Nephron (organoid): ENCODE results near the gene PBX1.
"Not testable (repeated sequence)": the region's sequence is repeated elsewhere in the genome, so short reads cannot be mapped to it uniquely, and the experiment has no call there.

Experiments used
- H3K27ac Mint-ChIP-seq, 3 experiments: 2 replicates each; pipeline ENCODE4 v1.8.0; 2020; ENCODE audit warnings: mixed read lengths in 3 of 3, mild to moderate bottlenecking in 2 of 3, moderate library complexity in 1 of 3
- H3K27me3 Mint-ChIP-seq: 2 replicates; pipeline ENCODE4 v1.8.0; 2021; ENCODE audit warnings: low read depth, mild to moderate bottlenecking, moderate library complexity, mixed read lengths
- H3K36me3 Mint-ChIP-seq: 2 replicates; pipeline ENCODE4 v1.8.0; 2020; ENCODE audit warnings: low read depth, mixed read lengths
- H3K4me1 Mint-ChIP-seq: 2 replicates; pipeline ENCODE4 v1.8.0; 2020; ENCODE audit warnings: mixed read lengths
- H3K4me3 Mint-ChIP-seq, 3 experiments: 2 replicates each; pipeline ENCODE4 v1.8.0; 2020; ENCODE audit warnings: mild to moderate bottlenecking in 3 of 3, mixed read lengths in 3 of 3, moderate library complexity in 2 of 3
- H3K9me3 Mint-ChIP-seq: 2 replicates; pipeline ENCODE4 v1.8.0; 2020; ENCODE audit warnings: mixed read lengths
- TF ChIP-seq, protein P1 (sequence below), 3 experiments: fragments of 200-600 bp; sonication (generic); IDR thresholded peaks; one replicate each; pipeline ENCODE4 v1.5.0; 2021; ENCODE audit warnings: antibody characterized with exemption in 3 of 3; ENCODE audit not compliant: unreplicated experiment in 3 of 3

PBX1 gene

DNA sequence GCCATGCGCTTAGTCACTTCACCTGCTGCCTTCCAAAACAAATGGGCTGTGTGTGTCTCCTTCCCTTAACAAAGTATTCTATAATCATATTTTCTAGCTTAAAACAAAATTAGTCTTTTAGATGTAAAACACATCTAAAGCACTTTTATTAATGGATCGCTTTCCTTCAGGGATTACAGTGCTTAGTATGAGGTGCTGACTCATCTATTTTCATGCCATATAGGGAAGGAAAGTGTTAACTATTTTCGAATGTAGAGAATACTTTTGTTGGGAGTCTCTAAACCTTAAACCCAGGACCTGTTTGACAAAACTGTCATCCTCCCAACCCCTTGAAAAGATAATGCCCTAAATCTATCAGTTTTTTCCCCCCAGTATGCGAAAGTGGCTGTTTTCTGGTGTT lies 90.2 kb downstream of the PBX1 start:
- Mint-ChIP-seq H3K9me3 (no peaks in the 10 kb centered on the region), H3K4me1 (peaks cover 73% of the 10 kb centered on the region), H3K27me3 (no peaks in the 10 kb centered on the region), H3K27ac (peak overlapping the region; percentile 75 to 88 (median 86)), H3K36me3 (peaks cover 43% of the 10 kb centered on the region), H3K4me3 (peak overlapping the region in 1 of 3 experiments; percentile 4)
- TF ChIP-seq, protein P1, sequence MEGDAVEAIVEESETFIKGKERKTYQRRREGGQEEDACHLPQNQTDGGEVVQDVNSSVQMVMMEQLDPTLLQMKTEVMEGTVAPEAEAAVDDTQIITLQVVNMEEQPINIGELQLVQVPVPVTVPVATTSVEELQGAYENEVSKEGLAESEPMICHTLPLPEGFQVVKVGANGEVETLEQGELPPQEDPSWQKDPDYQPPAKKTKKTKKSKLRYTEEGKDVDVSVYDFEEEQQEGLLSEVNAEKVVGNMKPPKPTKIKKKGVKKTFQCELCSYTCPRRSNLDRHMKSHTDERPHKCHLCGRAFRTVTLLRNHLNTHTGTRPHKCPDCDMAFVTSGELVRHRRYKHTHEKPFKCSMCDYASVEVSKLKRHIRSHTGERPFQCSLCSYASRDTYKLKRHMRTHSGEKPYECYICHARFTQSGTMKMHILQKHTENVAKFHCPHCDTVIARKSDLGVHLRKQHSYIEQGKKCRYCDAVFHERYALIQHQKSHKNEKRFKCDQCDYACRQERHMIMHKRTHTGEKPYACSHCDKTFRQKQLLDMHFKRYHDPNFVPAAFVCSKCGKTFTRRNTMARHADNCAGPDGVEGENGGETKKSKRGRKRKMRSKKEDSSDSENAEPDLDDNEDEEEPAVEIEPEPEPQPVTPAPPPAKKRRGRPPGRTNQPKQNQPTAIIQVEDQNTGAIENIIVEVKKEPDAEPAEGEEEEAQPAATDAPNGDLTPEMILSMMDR (IDR thresholded peaks at IDR 0.05; ENCODE audit: unreplicated experiment in 3 of 3), result no peak

DNA sequence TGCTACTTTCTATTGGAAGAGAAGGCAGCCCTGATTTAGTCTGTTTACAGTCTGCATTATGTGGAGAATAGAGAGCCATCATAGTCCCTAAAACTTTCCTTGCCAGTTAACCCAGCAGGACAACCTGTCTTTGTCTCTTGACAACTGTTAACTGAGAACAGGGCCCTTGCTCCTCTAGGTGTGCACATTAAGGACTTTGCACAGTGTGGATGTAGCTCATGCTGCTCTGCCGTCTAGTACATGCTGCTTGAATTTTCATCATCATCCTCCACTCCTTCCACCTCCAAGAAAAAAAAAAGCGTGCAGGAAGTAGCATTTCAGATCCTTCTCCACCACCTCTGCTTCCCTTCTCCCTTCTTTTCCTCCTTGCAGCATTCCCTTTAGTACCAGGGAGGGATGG lies 91.5 kb downstream of the PBX1 start:
- Mint-ChIP-seq H3K9me3 (no peaks in the 10 kb centered on the region), H3K4me1 (peaks cover 61% of the 10 kb centered on the region)

DNA sequence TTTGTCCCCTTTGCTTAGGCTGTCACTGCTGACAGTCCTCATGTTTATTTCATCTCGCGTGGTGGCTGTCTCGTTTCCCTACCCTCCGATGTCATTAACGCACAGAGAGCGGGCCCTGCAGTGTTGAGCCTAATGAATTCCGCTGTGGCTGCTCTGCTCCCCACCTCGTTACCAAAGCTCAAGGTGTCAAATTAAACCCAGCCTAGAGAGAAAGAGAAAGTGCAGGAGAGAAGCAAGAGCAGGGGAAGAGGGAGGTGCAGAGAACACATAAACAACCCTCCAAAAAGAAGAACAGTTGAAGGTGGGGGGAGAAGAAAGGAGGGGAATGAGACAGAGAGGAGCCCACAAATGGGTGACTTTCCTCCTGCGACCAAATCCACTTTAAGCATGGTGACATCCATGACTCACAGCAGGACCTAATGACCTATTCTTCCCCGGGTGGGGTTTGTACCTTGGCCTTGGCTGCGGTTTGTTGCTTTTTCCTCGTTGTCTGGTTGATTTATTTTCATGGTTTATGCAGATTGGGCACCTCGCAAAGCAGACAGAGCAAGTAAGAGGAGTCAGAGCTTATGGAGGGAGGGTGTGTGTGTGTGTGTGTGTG lies 92.5 kb downstream of the PBX1 start:
- Mint-ChIP-seq H3K36me3 (peaks cover 26% of the 10 kb centered on the region), H3K9me3 (no peaks in the 10 kb centered on the region), H3K4me1 (peaks cover 59% of the 10 kb centered on the region), H3K27me3 (no peaks in the 10 kb centered on the region), H3K27ac (peak overlapping the region; percentile 75 to 93 (median 83)), H3K4me3 (peak overlapping the region in 1 of 3 experiments; percentile 36)
- TF ChIP-seq, protein P1 (IDR thresholded peaks at IDR 0.05; ENCODE audit: unreplicated experiment in 3 of 3), result no peak

More for the DNA sequence above, 91.5 kb downstream of the PBX1 start:
- TF ChIP-seq, protein P1 (IDR thresholded peaks at IDR 0.05; ENCODE audit: unreplicated experiment in 3 of 3), result no peak
- H3K36me3 Mint-ChIP-seq, result peaks cover 35% of the 10 kb centered on the region
- H3K27ac Mint-ChIP-seq, result peak overlapping the region; percentile 75 to 86 (median 84)
- no peaks in the 10 kb centered on the region for H3K27me3 Mint-ChIP-seq
- H3K4me3 Mint-ChIP-seq, result no peak overlapping the region

DNA sequence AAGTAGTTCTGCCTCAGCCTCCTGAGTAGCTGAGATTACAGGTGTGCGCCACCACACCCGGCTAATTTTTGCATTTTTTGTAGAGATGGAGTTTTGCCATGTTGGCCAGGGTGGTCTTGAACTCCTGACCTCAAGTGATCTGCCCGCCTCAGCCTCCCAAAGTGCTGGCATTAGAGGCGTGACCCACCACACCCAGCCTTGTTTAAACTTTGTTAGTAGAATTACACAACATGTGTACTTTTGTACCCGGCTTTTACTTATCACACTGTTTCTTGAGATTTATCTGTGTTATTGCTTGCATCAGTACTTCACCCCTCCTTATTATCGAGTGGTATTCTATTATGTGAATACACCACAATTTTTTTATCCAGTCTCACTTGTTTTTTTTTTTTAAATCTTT lies 94.0 kb downstream of the PBX1 start:
- not testable (repeated sequence) for H3K27me3 Mint-ChIP-seq, H3K27ac Mint-ChIP-seq, H3K9me3 Mint-ChIP-seq, H3K4me3 Mint-ChIP-seq
- Mint-ChIP-seq H3K36me3 (peaks cover 18% of the 10 kb centered on the region), H3K4me1 (peaks cover 56% of the 10 kb centered on the region)

DNA sequence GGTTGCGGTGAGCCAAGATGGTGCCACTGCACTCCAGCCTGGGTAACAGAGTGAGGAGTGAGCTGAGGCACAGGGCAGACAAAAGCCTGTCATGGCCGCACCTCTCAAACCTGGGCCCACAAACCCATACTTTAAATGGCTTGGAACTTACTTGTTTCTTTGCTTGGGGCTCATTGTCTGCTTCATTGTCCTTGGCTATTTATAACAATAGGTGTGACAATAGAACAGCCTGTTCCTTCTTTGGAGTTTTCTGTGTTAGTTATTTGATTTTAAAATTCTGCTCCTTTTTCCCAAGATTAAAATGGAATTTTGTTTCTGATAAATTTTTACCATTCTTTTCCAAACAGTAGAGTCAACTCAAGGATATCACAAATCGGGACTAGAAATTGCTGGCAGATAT lies 94.7 kb downstream of the PBX1 start:
- no peak overlapping the region for H3K4me3 Mint-ChIP-seq
- H3K36me3 Mint-ChIP-seq, result peaks cover 18% of the 10 kb centered on the region
- TF ChIP-seq, protein P1 (IDR thresholded peaks at IDR 0.05; ENCODE audit: unreplicated experiment in 3 of 3), result no peak
- H3K27me3 Mint-ChIP-seq, result no peaks in the 10 kb centered on the region
- peaks cover 48% of the 10 kb centered on the region for H3K4me1 Mint-ChIP-seq
- H3K9me3 Mint-ChIP-seq, result no peaks in the 10 kb centered on the region
- H3K27ac Mint-ChIP-seq, result peak overlapping the region in 1 of 3 experiments; percentile 32

DNA sequence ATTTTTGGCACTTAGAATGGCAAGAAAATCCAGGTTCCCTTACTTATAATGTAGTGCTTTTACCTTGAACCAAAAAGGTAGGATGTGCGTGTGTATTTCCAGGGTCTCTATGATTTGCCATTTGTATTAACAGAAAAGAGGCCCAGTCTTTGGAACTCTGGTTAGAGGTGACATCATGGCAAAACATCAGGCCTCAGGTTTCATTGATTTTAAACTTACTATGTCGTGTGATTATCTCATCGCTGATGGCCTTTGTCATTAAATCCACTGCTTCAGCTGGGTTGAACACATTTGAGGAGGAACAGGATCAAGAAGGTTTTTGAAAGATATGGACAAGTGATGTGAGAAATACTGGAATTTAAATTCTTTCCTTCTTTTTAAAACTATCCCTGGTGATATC lies 95.2 kb downstream of the PBX1 start:
- TF ChIP-seq, protein P1 (IDR thresholded peaks at IDR 0.05; ENCODE audit: unreplicated experiment in 3 of 3), result no peak
- H3K36me3 Mint-ChIP-seq, result peaks cover 18% of the 10 kb centered on the region
- H3K27ac Mint-ChIP-seq, result peak overlapping the region in 2 of 3 experiments; percentile 6 to 32
- no peaks in the 10 kb centered on the region for H3K9me3 Mint-ChIP-seq
- H3K27me3 Mint-ChIP-seq, result no peaks in the 10 kb centered on the region
- H3K4me3 Mint-ChIP-seq, result no peak overlapping the region
- H3K4me1 Mint-ChIP-seq, result peaks cover 47% of the 10 kb centered on the region
